Measurements from ENCODE around the gene MBNL1. TPM values are rescaled to one million over a fixed set of nuclear protein-coding genes. Genes with fewer than 3 reads are reported as not detected.
A peak's percentile ranks its signal among the peaks of the same experiment; 100 is the strongest.
"Not testable (repeated sequence)": the region's sequence is repeated elsewhere in the genome, so short reads cannot be mapped to it uniquely, and the experiment has no call there.

The MBNL1 gene
- total RNA-seq, 1 donor from 2014 or later = 296 TPM

DNA sequence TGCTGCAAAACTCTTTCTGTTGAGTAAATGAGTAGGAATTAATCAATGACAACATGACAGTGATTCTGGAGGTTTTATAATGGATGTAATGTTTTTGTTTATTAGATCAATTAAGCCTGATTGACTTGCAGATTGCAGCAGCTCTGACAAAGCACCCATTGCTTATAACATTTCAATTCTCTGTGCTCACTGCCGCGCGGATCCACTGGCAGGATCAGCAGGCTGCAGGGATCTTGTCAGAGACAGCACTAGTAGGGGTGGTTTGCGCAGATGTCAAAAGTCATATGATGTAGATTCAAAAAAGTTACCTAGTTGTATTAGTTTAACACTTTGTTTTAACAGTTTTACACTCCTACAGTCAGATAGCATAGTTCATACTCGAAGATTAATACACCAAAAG, 93.4 kb downstream of the MBNL1 start:
- peaks cover 50% of the 10 kb centered on the region for H3K36me3 Mint-ChIP-seq (ENCODE audit: low read depth)
- H3K27ac Mint-ChIP-seq = no peak overlapping the region
- no peak overlapping the region for H3K4me3 Mint-ChIP-seq
- peaks cover 43% of the 10 kb centered on the region for H3K4me1 Mint-ChIP-seq
- intact Hi-C loops (cut with micrococcal nuclease) = no loop called here
- H3K9me3 Mint-ChIP-seq = peaks cover 4% of the 10 kb centered on the region
- no peak for DNase-seq
- H3K27me3 Mint-ChIP-seq = no peaks in the 10 kb centered on the region

DNA sequence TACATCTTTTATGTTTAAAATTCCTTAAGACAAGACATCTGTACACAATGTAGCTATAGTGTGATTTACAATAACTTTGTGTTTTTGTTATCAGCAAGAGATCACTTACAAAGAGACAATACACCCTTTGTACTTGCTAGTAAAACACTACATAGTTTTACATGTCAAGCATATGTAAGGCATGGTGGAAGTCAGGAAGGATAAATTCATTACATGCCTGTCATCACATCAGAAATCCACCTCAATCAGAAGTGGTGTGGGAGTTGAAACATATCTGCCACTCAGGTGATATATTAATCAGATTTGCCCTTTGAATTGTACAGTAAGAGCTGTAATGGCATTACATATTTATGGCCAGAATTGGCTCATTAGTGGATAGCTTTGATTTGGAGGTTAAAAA, 95.5 kb downstream of the MBNL1 start:
- H3K27me3 Mint-ChIP-seq = no peaks in the 10 kb centered on the region
- intact Hi-C loops (cut with micrococcal nuclease) = no loop called here
- no peak overlapping the region for H3K4me3 Mint-ChIP-seq
- H3K4me1 Mint-ChIP-seq = peaks cover 53% of the 10 kb centered on the region
- peaks cover 10% of the 10 kb centered on the region for H3K9me3 Mint-ChIP-seq
- H3K27ac Mint-ChIP-seq = peak overlapping the region; percentile 66
- no peak for DNase-seq
- peaks cover 66% of the 10 kb centered on the region for H3K36me3 Mint-ChIP-seq (ENCODE audit: low read depth)

DNA sequence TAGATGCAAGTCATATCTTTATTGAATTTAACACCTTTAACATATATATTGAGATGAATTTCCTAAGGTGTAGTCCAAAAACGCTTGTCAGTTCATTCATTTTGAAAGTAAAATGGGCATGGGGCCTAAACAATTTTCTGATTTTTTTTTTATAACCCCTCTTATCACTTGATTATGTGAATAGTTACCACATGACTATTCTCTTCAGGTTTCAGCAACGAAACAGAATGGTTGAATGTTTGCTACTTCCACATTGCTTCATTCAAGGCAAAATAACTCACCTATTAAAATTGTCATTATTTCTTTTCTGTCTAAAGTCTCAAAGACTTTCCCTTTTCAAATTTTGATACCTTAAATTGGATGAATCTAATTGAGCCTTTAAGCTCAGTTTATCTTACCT, 96.4 kb downstream of the MBNL1 start:
- H3K27ac Mint-ChIP-seq = no peak overlapping the region
- peaks cover 73% of the 10 kb centered on the region for H3K36me3 Mint-ChIP-seq (ENCODE audit: low read depth)
- peaks cover 10% of the 10 kb centered on the region for H3K9me3 Mint-ChIP-seq
- H3K27me3 Mint-ChIP-seq = no peaks in the 10 kb centered on the region
- intact Hi-C loops (cut with micrococcal nuclease) = no loop called here
- DNase-seq = no peak
- no peak overlapping the region for H3K4me3 Mint-ChIP-seq
- H3K4me1 Mint-ChIP-seq = peaks cover 53% of the 10 kb centered on the region

DNA sequence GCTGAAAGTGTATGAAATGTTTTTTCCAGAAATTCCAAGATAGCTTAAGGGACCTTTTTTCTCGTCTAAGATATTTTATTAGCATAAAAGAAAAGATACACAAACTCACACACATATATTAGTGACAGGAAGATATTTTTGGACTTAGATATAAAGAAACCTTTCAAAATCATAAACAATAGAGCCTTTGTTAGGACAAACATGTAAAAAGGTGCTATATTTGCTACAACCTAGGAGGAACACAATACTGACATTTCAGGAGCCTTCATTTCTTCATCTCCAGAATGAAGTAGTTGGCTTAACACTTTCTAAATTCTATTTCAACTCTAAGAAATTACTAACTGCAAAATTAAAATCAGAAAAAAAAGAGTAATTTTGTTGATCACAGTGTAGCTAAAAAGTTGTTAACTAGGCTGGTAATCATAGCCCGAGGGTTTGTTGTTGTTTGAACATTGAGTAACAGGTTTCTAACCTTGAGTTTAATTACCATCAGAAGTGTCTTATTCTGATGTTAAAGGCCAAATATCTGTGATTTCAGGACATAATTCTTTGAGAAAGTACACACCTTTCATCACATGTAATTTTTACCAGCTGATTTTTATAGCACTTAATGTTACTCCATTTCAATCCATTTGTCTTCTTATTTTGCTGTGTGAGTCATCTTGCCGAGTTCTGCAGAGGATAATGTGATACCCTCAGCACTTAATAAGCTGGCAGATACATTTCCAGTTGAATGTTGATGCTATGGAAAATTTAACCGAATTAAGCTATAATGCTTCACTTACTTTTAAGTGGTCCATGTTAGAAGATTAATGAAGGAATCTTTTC, 97.3 kb downstream of the MBNL1 start:
- Mint-ChIP-seq H3K27me3 (no peaks in the 10 kb centered on the region), H3K9me3 (peaks cover 10% of the 10 kb centered on the region), H3K27ac (no peak overlapping the region), H3K4me1 (peaks cover 58% of the 10 kb centered on the region), H3K4me3 (no peak overlapping the region), H3K36me3 (ENCODE audit: low read depth) (peaks cover 73% of the 10 kb centered on the region)
- intact Hi-C loops (cut with micrococcal nuclease) = no loop called here
- DNase-seq = no peak

DNA sequence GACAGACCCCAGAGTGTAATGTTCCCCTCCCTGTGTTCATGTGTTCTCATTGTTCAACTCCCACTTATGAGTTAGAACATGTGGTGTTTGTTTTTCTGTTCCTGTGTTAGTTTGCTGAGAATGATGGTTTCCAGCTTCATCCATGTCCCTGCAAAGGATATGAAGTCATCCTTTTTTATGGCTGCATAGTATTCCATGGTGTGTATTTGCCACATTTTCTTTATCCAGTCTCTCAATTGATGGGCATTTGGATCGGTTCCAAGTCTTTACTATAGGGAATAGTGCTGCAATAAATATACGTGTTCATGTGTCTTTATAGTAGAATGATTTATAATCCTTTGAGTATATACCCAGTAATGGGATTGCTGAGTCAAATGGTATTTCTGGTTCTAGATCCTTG, 98.5 kb downstream of the MBNL1 start:
- Mint-ChIP-seq H3K4me1 (peaks cover 59% of the 10 kb centered on the region), H3K36me3 (ENCODE audit: low read depth) (peaks cover 74% of the 10 kb centered on the region), H3K27ac (peak overlapping the region; percentile 66), H3K9me3 (peaks cover 10% of the 10 kb centered on the region)
- intact Hi-C loops (cut with micrococcal nuclease); H3K27me3 Mint-ChIP-seq; DNase-seq; H3K4me3 Mint-ChIP-seq: not testable (repeated sequence)

DNA sequence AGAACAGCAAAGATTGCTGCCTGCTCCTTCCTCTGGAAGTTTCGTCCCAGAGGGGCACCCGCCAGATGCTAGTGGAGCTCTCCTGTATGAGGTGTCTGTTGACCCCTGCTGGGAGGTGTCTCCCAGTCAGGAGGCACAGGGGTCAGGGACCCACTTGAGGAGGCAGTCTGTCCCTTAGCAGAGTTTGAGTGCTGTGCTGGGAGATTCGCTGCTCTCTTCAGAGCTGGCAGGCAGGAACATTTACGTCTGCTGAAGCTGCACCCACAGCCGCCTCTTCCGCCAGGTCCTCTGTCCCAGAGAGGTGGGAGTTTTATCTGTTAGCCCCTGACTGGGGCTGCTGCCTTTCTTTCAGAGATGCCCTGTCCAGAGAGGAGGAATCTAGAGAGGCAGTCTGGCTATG, 103.9 kb downstream of the MBNL1 start:
- Mint-ChIP-seq H3K4me1 (peaks cover 66% of the 10 kb centered on the region), H3K27ac (peak overlapping the region; percentile 30), H3K36me3 (ENCODE audit: low read depth) (peaks cover 59% of the 10 kb centered on the region)
- H3K27me3 Mint-ChIP-seq; H3K4me3 Mint-ChIP-seq; DNase-seq; intact Hi-C loops (cut with micrococcal nuclease); H3K9me3 Mint-ChIP-seq: not testable (repeated sequence)

DNA sequence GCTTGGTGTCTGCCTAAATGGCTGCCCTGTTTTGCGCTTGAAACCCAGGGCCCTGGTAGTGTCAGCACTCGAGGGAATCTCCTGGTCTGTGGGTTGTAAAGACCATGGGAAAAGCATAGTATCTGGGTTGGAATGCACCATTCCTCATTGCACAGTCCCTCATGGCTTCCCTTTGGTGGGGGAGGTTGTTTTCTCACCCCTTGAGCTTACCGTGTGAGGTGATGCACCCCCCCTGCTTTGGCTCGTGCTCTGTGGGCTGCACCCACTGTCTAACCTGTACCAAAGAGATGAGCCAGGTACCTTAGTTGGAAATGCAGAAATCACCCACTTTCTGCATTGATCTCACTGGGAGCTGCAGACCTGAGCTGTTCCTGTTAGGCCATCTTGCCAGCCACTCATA, 104.7 kb downstream of the MBNL1 start:
- Mint-ChIP-seq H3K36me3 (ENCODE audit: low read depth) (peaks cover 56% of the 10 kb centered on the region), H3K4me1 (peaks cover 59% of the 10 kb centered on the region)

DNA sequence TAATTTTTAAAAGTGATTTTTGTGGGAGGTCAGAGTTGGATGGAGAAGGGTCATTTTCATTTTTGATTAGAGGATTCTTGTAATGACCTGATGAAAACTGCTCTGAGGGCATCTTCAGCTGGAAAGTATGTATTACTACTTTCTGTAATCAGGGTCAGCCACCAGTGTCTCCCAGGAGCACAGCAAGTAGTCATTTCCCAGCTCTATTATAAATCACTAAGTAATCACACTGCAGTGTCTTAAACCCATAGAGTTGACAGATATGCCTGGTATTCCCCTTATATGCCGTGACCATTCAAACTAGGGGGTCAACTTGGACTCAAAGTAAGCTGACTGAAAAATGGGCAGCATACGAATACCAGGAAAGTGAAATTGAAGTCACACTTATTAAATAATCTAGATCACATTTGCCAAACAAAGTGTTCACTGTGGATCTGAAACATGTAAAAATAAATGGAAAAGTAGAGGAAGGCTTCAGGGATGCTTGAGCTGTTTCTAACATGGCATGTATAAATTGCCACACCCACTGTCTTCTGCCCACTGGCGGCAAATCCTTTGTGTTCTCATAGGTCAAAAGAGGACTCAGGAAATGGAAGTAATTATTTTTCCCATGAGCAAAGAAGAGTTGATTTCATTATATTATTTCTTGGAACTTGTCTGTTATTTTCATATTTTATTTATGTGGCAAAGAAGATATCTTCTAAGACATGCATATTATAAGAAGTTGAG, 105.7 kb downstream of the MBNL1 start:
- Mint-ChIP-seq H3K27ac (peak overlapping the region; percentile 34), H3K36me3 (ENCODE audit: low read depth) (peaks cover 46% of the 10 kb centered on the region), H3K27me3 (no peaks in the 10 kb centered on the region), H3K9me3 (no peaks in the 10 kb centered on the region), H3K4me3 (no peak overlapping the region), H3K4me1 (peaks cover 51% of the 10 kb centered on the region)
- intact Hi-C loops (cut with micrococcal nuclease) = no loop called here
- no peak for DNase-seq

More for the DNA sequence above, 104.7 kb downstream of the MBNL1 start:
- H3K9me3 Mint-ChIP-seq = no peaks in the 10 kb centered on the region
- no peak overlapping the region for H3K27ac Mint-ChIP-seq
- no peaks in the 10 kb centered on the region for H3K27me3 Mint-ChIP-seq
- no peak for DNase-seq
- H3K4me3 Mint-ChIP-seq = no peak overlapping the region
- intact Hi-C loops (cut with micrococcal nuclease) = no loop called here

DNA sequence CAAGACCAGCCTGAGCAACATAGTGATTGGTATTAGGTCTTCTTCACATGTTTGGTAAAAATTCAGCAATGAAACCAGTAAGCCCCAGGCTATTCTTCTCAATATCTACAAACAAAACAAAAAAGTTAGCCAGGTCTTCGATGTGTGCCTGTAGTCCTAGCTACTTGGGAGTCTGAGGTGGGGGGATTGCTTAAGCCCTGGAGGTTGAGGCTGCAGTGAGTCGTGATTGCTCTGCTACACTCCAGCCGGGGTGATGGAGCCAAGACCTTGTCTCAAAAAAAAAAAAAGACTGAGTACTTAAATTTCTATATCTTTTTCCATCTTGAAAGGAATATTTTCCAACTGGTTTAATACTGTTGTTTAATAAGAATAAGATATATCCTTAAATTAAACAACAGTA, 106.8 kb downstream of the MBNL1 start:
- no peak overlapping the region for H3K4me3 Mint-ChIP-seq
- H3K4me1 Mint-ChIP-seq = peaks cover 47% of the 10 kb centered on the region
- intact Hi-C loops (cut with micrococcal nuclease) = no loop called here
- no peak for DNase-seq
- no peaks in the 10 kb centered on the region for H3K27me3 Mint-ChIP-seq
- peaks cover 41% of the 10 kb centered on the region for H3K36me3 Mint-ChIP-seq (ENCODE audit: low read depth)
- H3K9me3 Mint-ChIP-seq = no peaks in the 10 kb centered on the region
- peak overlapping the region; percentile 45 for H3K27ac Mint-ChIP-seq

DNA sequence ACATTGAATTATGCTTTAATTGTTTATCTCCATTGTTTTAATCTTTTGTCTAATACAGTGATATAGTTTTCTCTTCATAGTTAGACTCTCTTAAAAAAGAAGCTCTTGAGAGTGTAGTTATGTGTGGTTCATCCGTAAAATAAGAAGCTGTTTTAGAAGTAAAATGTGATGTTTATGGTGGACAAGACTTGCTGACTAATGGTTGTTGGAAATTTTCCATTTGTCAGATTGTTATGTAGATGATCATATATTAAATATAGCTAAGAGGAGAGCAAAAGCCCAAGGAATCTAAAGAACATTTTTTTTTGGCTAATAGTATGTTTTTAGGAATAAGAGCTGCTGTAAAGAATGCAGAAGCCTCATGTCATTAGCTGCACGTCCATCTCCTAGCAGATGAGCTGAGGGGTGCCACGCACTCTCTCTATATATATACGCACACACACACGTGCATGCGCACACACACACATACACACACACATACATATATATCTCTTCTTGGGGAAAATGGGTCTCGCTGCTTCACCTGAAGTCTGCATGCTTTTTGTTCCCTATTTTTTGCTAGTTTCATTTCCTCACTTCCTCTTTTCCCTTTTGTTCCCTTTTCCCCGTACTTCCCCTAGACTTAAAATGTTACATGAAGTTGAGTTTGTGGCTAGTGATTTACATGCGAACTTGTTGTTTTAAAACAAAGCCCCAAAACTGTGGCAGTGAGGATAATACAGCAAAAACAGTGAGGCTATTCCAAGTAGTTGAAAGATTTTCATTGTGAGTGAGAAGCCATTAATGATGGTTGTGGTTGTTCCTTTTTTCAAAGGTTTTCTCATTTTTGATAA, 107.8 kb downstream of the MBNL1 start:
- Mint-ChIP-seq H3K9me3 (no peaks in the 10 kb centered on the region), H3K27me3 (no peaks in the 10 kb centered on the region), H3K27ac (peak overlapping the region; percentile 58), H3K4me1 (peaks cover 41% of the 10 kb centered on the region), H3K36me3 (ENCODE audit: low read depth) (peaks cover 36% of the 10 kb centered on the region), H3K4me3 (no peak overlapping the region)
- intact Hi-C loops (cut with micrococcal nuclease) = no loop called here
- DNase-seq = no peak

DNA sequence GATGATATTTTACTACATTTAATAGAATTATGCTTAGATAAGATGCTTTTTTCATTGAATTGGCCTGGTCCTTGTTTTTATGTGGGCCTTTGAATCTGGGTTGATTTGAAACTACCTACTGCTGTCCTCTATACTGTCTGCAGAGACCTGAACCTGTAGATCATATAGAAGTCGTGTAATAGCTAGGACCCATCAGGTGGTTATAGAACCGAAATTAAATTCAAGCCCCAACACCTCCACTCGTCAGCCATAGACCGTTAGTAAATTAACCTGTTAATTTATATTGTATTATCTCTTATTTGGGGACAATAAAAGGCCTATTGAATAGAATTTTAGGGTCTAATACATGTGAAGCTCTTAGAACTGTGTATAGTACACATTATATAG, 108.4 kb downstream of the MBNL1 start:
- intact Hi-C loops (cut with micrococcal nuclease) = no loop called here
- no peaks in the 10 kb centered on the region for H3K27me3 Mint-ChIP-seq
- no peak overlapping the region for H3K27ac Mint-ChIP-seq
- H3K36me3 Mint-ChIP-seq (ENCODE audit: low read depth) = peaks cover 32% of the 10 kb centered on the region
- H3K9me3 Mint-ChIP-seq = no peaks in the 10 kb centered on the region
- no peak for DNase-seq
- H3K4me3 Mint-ChIP-seq = no peak overlapping the region
- peaks cover 39% of the 10 kb centered on the region for H3K4me1 Mint-ChIP-seq

DNA sequence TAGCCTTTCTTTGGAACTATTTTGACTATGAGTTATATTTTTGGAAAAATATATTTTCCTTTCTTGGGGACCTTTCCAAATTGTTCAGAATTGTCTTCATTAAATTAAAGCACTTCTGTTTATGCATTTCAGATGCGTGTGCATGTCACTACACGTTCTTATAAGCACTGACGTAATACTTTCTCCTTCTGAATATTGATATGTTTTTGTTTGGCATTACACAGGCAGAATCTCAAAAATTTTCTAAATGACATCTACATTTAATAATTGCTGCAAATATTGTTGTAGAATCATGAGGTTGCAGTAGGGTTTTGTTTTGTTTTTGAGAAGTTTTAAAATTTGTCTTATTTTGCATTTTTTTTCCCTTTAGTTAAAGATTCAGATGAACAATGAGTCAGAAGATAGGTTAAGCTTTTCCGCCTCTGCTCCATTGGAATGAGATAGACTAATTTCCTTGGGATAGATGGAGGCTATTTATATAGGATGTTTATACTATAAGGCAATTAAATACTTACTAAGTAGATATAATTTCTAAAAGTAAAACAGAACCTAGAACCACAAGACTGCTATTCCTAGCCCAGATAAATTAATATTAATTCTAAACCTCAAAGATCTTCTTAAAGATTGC, 110.8 kb downstream of the MBNL1 start:
- intact Hi-C loops (cut with micrococcal nuclease) = loop anchor here (2.0 to 5.0 kb wide), 3 partner anchors 23 to 42 kb away; no protein-coding TSS in a partner anchor
- DNase-seq = no peak
- H3K27me3 Mint-ChIP-seq = no peaks in the 10 kb centered on the region
- no peak overlapping the region for H3K27ac Mint-ChIP-seq
- no peak overlapping the region for H3K4me3 Mint-ChIP-seq
- H3K4me1 Mint-ChIP-seq = peaks cover 42% of the 10 kb centered on the region
- H3K9me3 Mint-ChIP-seq = no peaks in the 10 kb centered on the region
- peaks cover 23% of the 10 kb centered on the region for H3K36me3 Mint-ChIP-seq (ENCODE audit: low read depth)

DNA sequence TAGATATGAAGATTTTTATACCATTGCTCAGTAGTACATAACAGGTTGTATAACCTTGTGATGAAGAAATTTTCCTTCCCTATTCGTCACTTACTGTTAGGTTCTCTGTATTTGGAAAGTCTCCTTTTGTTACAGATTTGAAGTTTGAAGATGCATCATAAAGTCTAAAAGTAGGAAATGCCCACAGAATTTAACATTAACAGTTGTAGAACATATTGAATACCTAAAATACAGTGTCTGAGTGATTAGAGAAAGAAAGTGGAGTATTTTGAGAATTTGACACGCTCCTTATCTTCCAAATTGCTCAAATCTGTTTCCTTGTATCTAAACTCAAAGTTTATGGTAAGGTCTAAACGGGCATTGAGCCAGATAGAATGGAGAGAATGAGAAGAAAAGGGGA, 111.3 kb downstream of the MBNL1 start:
- no peak overlapping the region for H3K27ac Mint-ChIP-seq
- peaks cover 38% of the 10 kb centered on the region for H3K4me1 Mint-ChIP-seq
- no peaks in the 10 kb centered on the region for H3K9me3 Mint-ChIP-seq
- no peak for DNase-seq
- intact Hi-C loops (cut with micrococcal nuclease) = loop anchor here (2.0 to 5.0 kb wide), 3 partner anchors 23 to 43 kb away; no protein-coding TSS in a partner anchor
- H3K4me3 Mint-ChIP-seq = no peak overlapping the region
- no peaks in the 10 kb centered on the region for H3K27me3 Mint-ChIP-seq
- peaks cover 18% of the 10 kb centered on the region for H3K36me3 Mint-ChIP-seq (ENCODE audit: low read depth)
